ENCODE results near the gene GNB3.
A peak's percentile ranks its signal among the peaks of the same experiment; 100 is the strongest.

GNB3 gene

DNA sequence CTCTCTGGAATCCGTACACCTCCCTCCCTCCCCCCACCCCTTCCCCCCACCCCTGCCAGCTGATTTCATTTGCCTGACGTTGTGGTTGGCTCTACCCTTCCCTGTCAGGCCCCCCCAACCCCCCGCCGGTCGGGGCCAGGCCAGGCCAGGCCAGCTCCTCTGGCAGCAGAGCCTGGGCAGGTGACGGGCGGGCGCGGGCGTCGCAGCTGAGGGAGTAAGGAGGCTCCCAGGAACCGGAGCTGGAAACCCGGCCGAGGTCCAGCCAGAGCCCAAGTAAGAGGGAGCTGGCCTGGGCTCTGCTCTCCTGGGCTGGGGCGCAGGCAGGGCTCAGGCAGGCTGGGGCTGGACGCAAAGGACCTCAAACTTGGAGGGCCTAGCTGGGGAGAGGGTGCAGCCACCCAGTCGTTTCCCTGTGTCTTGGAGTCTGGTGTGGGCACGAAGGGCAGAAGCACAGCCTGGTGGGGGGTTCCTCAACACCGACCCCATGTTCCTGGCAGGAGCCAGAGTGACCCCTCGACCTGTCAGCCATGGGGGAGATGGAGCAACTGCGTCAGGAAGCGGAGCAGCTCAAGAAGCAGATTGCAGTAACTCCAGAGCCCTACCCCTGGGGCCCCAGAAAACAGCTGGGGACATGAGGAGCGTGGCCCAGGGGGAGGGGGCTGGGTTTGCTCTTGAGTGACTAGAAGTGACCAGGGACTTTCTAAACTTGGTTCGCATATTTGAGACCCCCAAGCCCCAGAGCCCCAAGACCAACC lies at the start of gene GNB3:
GNB3 (plus strand) TSS at position 165 of the 755 bp plus-strand sequence; CDS start at position 528, 363 bp downstream.
- no peak for DNase-seq (ENCODE audit: low read depth, low spot score)

DNA sequence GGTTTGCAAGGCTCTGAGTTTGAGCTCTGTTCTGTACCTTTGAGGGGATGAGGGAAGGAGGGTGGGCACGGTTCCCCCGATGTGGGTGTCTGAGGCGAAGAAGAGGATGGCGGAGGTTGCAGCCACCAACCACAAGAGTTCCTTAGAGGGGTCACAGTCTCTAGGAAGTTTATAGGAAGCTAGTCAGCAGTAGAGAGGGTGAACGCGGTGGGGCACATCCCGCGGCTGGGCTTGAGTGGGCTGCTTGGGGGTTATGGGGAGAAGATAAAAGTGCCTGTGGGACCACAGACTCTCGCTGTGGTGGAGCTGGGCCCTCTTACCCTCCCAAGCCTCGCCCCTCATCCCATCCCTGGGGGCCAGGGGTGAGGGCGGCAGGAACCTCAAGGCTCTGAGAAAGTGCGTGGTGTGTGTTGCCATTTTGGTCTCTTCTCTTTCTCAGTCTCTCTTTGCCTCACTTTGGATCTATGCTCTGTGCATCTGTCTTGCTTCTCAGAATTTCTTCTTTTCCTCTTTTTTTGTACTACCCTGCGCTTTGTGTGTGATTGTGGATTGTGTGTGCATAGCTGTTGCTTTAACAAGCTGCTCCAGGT lies 48.7 kb upstream of the GNB3 start:
- DNase-seq (ENCODE audit: low read depth, low spot score): peak; percentile 2

DNA sequence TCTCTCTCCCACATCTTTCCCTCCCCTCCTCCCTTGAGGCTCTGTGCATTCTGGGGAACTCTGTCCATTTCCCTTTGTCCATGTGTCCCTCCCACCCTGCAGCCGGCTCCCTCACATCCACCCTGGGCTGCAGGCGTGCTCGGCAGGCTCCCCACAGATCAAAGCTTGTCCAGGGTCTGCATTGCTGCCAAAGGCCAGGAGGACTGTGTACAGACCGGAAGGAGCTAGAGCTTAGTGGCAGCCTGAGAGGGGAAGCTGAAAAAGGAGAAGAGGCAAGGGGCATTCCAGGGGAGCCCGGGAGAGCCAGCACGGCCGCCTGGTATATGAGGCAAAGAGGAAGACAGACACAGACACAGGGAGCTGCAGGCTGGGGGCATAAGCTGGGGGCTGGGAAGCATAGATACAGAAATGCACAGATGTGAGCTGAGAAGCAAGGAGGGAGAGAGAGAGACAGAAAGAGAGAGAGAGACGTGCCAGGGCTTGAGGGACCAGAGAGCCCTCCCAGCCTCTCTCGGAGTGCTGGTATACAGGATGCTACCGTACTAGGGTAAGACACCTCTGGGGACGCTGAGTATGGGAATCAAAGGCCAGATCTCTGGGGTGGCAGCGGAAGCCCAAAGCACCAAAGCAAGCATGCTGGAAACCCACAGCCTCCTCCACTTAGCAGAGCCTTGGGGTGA lies 48.1 kb upstream of the GNB3 start:
- DNase-seq (ENCODE audit: low read depth, low spot score): peak; percentile 68

DNA sequence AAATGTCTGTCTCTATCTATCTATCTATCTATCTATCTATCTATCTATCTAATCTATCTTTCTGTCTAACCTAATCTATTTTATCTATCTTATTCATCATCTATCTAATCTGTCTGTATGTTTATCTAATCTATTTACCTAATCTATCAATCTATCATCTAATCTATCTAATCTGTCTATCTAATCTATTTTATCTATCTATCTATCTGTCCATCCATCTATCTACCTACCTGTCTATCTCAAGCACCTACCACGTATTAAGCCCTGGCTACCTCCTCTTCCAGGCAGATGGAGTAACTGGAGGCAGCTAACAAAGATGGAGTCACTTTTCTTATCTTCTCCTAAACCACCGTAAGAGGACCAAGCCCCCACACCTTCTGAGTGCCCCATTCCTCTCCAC lies 45.6 kb upstream of the GNB3 start:
- no peak for DNase-seq (ENCODE audit: low read depth, low spot score)

GRCh38 chr12:6796576-6796975 lies 44.1 kb upstream of the GNB3 start:
- no peak for DNase-seq (ENCODE audit: low read depth, low spot score)

DNA sequence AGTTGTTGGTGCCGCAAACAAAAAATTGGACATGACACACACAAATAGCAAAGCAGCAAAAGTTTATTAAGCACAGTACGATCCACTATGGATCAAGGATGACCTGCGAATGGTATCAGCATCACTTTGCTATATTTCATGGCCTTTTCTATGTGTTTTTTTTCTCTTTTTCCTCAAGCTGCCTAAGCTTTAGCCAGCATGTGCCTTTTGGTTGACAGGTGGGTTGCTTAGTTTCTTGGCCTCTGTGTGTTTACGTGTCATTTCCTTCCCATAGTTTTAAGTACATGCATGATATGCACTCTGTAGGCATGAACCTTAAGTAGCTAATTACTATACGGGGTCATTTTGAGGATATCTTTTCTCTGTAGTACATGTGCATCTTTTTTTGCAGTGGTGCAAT lies 41.6 kb upstream of the GNB3 start:
- no peak for DNase-seq (ENCODE audit: low read depth, low spot score)

DNA sequence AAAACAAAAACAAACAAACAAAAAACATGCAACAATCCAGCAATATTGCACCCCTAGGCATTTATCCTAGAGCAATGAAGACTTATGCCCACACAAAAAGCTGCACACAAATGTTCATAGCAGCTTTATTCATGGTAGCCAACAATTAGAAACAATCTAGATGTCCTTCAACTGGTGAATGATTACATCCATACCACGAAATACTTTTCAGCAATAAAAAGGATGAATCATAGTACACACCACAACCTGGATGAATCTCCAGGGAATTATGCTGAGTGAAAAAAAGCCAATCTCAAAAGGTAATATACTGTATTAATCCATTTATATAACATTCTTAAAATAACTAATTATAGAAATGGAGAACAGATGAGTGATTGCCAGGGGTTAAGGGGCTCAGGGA lies 33.6 kb upstream of the GNB3 start:
- DNase-seq (ENCODE audit: low read depth, low spot score): no peak

GRCh38 chr12:6809056-6809455 lies 31.7 kb upstream of the GNB3 start:
- DNase-seq (ENCODE audit: low read depth, low spot score): no peak

GRCh38 chr12:6810758-6811157 lies 30.0 kb upstream of the GNB3 start:
- no peak for DNase-seq (ENCODE audit: low read depth, low spot score)

DNA sequence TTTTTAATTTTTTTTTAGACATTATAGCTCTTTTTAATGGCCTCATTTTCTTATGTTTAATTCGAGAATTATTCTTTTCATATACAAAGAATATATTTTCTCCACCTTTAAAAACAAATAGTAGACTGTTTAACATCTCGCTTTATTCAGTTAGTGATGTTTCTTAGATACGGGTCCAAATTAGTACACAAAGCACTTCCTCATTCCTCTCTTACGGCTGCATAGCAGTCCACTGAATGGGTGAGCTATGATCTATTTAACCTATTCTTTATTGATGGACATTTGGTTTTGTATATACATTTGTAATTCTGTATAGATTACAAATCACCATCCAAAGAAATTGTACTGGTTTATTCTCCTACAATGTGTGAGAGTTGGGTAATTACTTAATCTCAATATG lies 27.4 kb upstream of the GNB3 start:
- DNase-seq (ENCODE audit: low read depth, low spot score): no peak

DNA sequence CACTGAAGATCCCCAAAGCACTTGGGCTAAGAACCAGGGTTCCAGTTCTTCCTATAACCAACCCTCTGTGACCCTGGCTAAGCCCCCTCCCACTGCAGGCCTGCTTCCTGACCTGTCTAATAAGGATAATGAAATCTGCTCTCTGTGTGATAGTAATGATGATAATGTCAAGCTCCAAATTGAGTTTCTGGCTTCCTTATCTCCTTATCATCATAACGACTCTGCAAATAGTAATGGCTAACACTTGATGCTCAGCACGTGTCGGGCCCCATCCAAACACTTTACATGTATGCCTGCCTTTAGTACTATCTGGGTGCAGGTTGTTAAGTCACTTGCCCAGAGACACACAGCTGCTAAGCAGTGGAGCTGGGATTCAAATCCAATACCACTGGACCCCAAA lies 24.1 kb upstream of the GNB3 start:
- DNase-seq (ENCODE audit: low read depth, low spot score): no peak

GRCh38 chr12:6817098-6817497 lies 23.6 kb upstream of the GNB3 start:
- DNase-seq (ENCODE audit: low read depth, low spot score): no peak

DNA sequence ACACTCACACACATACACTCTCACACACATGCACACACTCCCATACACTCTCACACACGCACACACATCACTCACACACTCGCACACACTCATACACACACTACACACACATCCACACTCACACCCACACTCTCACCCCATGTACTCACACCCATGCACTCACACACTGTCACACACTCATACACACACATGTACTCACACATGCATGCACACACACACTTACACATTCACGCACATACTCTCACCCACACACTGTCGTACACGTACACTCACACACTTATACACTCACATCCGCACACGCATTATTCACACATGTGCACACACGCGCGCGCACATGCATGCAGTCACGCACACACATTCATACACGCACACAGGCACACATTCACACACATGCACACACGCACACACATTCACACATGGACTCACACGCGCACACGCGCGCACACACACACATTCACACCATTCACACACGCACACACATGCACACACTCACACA lies 23.0 kb upstream of the GNB3 start:
- DNase-seq (ENCODE audit: low read depth, low spot score): no peak

DNA sequence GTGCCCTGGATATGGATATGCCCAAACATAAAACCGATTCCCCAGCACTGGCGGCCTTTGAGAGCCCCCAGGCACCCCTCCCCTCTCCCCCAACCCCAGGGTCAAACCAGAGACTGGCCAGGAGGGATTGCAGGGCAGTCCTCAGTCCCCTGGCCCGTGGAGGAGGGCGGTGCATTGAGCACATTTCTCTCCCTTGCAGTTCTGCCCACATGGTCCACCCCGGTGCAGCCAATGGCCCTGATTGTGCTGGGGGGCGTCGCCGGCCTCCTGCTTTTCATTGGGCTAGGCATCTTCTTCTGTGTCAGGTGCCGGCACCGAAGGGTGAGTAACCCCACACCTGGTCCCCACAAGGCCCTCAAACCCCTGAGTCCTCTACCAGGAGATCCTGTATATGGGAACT lies 22.5 kb upstream of the GNB3 start:
- DNase-seq (ENCODE audit: low read depth, low spot score): peak; percentile 25

DNA sequence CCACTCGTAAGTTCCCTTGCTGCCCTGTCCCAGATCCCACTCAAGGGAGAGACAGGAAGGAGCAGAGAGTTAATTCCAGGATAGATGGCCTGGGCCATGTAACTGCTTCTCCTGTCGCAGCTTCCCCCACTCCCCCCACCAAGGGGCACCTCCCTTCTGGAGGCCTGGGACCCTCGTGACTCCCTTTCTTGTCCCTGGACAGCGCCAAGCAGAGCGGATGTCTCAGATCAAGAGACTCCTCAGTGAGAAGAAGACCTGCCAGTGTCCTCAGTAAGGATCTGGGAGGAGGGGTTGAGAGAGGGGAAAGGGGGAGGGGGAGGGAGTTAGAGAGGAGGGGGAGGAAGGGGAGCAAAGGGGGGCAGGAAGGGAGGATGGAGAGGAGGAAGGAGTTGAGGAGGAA lies 22.1 kb upstream of the GNB3 start:
- DNase-seq (ENCODE audit: low read depth, low spot score): no peak

DNA sequence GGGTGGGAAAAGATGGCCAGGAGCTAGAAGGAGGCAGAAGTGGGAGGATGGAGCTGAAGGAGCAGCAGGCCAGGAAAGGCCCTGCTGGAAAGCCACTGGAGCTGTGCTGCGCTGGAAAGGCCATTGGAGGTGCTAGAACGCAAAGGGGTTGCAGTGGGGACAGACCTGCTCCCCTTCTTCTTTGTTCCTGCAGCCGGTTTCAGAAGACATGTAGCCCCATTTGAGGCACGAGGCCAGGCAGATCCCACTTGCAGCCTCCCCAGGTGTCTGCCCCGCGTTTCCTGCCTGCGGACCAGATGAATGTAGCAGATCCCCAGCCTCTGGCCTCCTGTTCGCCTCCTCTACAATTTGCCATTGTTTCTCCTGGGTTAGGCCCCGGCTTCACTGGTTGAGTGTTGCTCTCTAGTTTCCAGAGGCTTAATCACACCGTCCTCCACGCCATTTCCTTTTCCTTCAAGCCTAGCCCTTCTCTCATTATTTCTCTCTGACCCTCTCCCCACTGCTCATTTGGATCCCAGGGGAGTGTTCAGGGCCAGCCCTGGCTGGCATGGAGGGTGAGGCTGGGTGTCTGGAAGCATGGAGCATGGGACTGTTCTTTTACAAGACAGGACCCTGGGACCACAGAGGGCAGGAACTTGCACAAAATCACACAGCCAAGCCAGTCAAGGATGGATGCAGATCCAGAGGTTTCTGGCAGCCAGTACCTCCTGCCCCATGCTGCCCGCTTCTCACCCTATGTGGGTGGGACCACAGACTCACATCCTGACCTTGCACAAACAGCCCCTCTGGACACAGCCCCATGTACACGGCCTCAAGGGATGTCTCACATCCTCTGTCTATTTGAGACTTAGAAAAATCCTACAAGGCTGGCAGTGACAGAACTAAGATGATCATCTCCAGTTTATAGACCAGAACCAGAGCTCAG lies 21.4 kb upstream of the GNB3 start:
- peak; percentile 7 for DNase-seq (ENCODE audit: low read depth, low spot score)

DNA sequence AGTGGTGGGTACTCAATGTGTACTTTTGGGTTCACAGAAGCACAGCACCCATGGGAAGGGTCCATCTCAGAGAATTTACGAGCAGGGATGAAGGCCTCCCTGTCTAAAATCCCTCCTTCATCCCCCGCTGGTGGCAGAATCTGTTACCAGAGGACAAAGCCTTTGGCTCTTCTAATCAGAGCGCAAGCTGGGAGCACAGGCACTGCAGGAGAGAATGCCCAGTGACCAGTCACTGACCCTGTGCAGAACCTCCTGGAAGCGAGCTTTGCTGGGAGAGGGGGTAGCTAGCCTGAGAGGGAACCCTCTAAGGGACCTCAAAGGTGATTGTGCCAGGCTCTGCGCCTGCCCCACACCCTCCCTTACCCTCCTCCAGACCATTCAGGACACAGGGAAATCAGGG lies 20.6 kb upstream of the GNB3 start:
- peak; percentile 6 for DNase-seq (ENCODE audit: low read depth, low spot score)

DNA sequence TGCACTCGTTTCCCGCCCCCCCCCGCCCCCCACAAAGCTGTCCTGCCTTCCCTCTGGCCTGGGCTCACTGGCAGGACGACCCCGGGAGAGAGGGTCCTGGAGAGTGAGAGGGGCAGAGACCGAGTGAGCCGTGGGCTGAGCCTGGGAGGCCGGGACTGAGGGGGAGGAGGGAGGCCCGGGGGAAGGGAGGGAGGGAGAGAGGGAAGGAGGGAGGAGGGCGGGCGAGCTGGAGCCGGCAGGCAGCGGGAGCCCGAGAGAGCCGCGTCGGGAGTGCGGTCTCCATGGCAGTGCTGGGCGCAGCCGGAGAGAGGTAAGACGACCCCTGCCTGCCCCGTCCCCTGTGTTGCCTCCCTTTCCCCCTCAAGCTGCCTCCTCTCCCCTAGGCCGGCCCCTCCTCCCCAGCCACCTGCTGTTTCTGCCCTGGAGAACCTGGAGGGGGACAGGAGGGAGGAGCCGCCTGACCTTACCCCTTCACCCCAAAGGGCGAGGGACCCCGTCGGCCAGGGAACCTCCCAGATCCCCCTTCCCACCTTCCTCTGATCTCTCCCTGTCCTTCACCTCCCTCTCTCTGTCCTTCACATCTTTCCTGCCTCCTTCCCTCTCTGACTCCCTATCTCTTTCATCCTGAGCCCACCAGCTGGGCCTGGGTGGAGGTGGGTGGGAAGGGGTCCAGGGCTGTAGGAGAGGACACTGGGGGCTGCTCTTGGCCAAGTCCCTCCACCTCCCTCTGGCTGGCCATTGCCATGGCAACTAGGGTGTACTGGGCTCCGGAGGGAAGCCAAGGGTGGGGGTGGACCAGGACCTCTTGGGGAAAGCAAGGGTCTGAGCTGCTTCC lies 18.9 kb upstream of the GNB3 start, which contains the start of gene GPR162:
GPR162 (plus strand) TSS at position 231 of the 835 bp plus-strand sequence. CDS start 2,078 bp downstream, outside the sequence.
- peak; percentile 71 for DNase-seq (ENCODE audit: low read depth, low spot score)

DNA sequence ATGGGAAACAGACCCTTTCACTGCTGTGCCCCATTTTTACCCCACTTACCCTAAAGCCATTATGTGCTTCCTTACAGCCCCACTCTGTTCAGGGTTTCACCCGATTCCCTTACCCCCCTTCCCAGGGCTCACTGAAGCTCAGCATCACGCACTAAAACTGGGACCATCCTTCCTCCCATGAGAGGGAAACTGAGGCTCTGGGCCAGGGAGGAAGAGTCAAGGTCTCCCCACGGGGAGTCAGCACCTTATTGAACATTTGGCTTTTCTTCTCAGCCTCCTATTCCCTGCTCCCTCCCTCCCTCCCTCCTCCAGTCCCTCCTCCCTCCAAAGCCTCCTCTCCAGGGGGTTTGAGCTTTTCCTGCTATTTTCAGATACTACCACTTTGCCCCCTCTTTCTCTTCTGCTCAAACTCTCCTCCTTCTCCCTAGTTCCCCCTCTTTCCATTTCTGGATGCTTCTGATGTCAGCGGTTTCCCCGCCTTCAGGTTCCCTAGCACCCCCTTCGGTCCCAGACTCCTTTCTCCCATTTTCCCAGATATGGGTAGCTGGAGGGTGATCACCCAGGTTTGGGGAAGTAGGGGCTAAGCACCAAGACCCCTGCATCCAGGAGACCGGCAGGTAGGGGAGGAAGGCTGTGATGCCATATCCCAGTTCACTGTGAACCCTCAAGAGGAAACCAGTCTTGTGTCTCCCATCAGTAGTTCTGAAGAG lies 18.1 kb upstream of the GNB3 start:
- DNase-seq (ENCODE audit: low read depth, low spot score): no peak

Data from ELF-1 (cell line).